ENCODE measurements around the gene ITPA. TPM values are rescaled to one million over a fixed set of nuclear protein-coding genes. Genes with fewer than 3 reads are reported as not detected.

The ITPA gene
- total and polyA plus RNA-seq, 2 of the 4 experiments (the other 2 are of a cell fraction) = 32.4 to 49.0 TPM

GRCh38 chr20:3190681-3191111, 18.6 kb upstream of the ITPA start:
- Histone ChIP-seq H3K4me1 (ENCODE audit: control insufficient read depth, insufficient read depth, low read length) (no peaks in the 10 kb centered on the region), H3K9me1 (ENCODE audit: insufficient read depth, low read length) (no peaks in the 10 kb centered on the region), H2AK9ac (replicated peaks; ENCODE audit: low read depth, low read length, poor library complexity) (no peak overlapping the region), H3K9me3 (ENCODE audit: control insufficient read depth, insufficient read depth, low read length) (no peaks in the 10 kb centered on the region), H2AFZ (replicated peaks; ENCODE audit: low read length, poor library complexity) (no peak overlapping the region), H2BK5ac (ENCODE audit: low read depth, low read length, poor library complexity, severe bottlenecking) (no peak overlapping the region), H3K27ac (ENCODE audit: insufficient read depth, low read length) (no peak overlapping the region), H3K4me3 (ENCODE audit: insufficient read depth, low read depth, low read length) (no peak overlapping the region), H3K27me3 (ENCODE audit: control insufficient read depth, insufficient read depth, low read length) (no peaks in the 10 kb centered on the region), H3K56ac (ENCODE audit: extremely low read depth, insufficient read depth, low read length) (no peak overlapping the region), H3K23ac (ENCODE audit: low read depth, low read length) (no peak overlapping the region), H4K5ac (ENCODE audit: low read depth, low read length) (no peak overlapping the region), H3K18ac (ENCODE audit: low read depth, low read length) (no peak overlapping the region), H3K4me2 (ENCODE audit: low read depth, low read length) (no peak overlapping the region), H4K20me1 (ENCODE audit: insufficient read depth, low read length) (no peaks in the 10 kb centered on the region), H3K4ac (ENCODE audit: low read depth, low read length) (no peak overlapping the region), H4K91ac (ENCODE audit: insufficient read depth, low read depth, low read length) (no peak overlapping the region), H3K9ac (ENCODE audit: low read depth, low read length) (no peak overlapping the region), H2AK5ac (ENCODE audit: low read depth, low read length) (no peak overlapping the region), H2BK120ac (ENCODE audit: low read depth, low read length) (no peak overlapping the region), H2BK20ac (ENCODE audit: low read depth, low read length) (no peak overlapping the region), H3K79me1 (ENCODE audit: low read depth in 1 of 2, low read length in 2 of 2) (no peaks in the 10 kb centered on the region), H3K14ac (replicated peaks; ENCODE audit: low read depth, low read length) (no peak overlapping the region), H4K8ac (ENCODE audit: low read depth in 2 of 2, low read length in 2 of 2) (no peak overlapping the region), H3K36me3 (ENCODE audit: control insufficient read depth, insufficient read depth, low read length) (peaks cover 59% of the 10 kb centered on the region), H2BK15ac (ENCODE audit: low read depth, low read length) (no peak overlapping the region)
- BruUV-seq (replicated peaks) = no TSS peak
- TF ChIP-seq BHLHE40 (IDR thresholded peaks at IDR 0.05; ENCODE audit: low read depth, low read length) (no peak), RAD21 (IDR thresholded peaks at IDR 0.05; ENCODE audit: low read length) (no peak), CTCF (conservative IDR thresholded peaks at IDR 0.05; ENCODE audit: low read depth, low read length) (no peak), RFX5 (IDR thresholded peaks at IDR 0.05; ENCODE audit: low read depth, low read length) (no peak), RCOR1 (IDR thresholded peaks at IDR 0.05; ENCODE audit: insufficient replicate concordance, low read length) (no peak), NFE2L2 (IDR thresholded peaks at IDR 0.05; ENCODE audit: low read depth, low read length) (no peak), CEBPB (IDR thresholded peaks at IDR 0.05; ENCODE audit: low read depth, low read length) (no peak), ELK1 (IDR thresholded peaks at IDR 0.05; ENCODE audit: borderline replicate concordance, low read depth, low read length) (no peak)
- intact Hi-C loops (cut with micrococcal nuclease) (no loop called here), dilution Hi-C loops (cut with HindIII; ENCODE audit: low sequenced_read_pairs, unreplicated experiment) (no loop called here), in situ Hi-C loops (cut with MboI; ENCODE audit: low sequenced_read_pairs) (no loop called here)
- ChIA-PET POLR2A (ENCODE audit: unreplicated experiment) (no interaction called here), CTCF (no interaction called here)
- WGBS, 2 experiments (ENCODE audit: extremely low coverage in 2 of 2, insufficient read length in 1 of 2) = 89% methylated on average over 8 of the region's 14 CpGs; no CpG with 5 or more reads in 1 of the 2 experiments
- no peak for DNase-seq
- ATAC-seq (ENCODE audit: low read depth) = no peak

All from IMR-90 (cell line).